MCF 10A (cell line): ENCODE data around the gene LARP1. TPM values are rescaled to one million over a fixed set of nuclear protein-coding genes. Genes with fewer than 3 reads are reported as not detected.
A peak's percentile ranks its signal among the peaks of the same experiment; 100 is the strongest.

Experiments used
- BruUV-seq: library from RNA; stranded (reverse); fragments of 400-500 nt; replicated peaks from 2 replicates; lab custom pipeline; 2021; lab: Mats Ljungman, UMichigan
- CTCF ChIA-PET: fragments of 300-600 bp; sonication (Branson Sonifier 250); formaldehyde crosslinking; extraction: SDS; loops from one replicate; lab custom pipeline; 2021; ENCODE audit warnings: antibody characterized with exemption, inconsistent platforms; lab: Yijun Ruan, JAX
- POLR2A ChIA-PET: fragments of 300-600, 350-650 bp; sonication (Branson Sonifier 250); formaldehyde crosslinking; extraction: SDS; loops from one replicate; lab custom pipeline; 2020; ENCODE audit warnings: antibody characterized with exemption, inconsistent platforms; lab: Yijun Ruan, JAX
- DNase-seq: peaks from one replicate; pipeline ENCODE4 v3.0.0-alpha.2; 2018; ENCODE audit not compliant: unreplicated experiment
- H3K27ac Mint-ChIP-seq: one replicate; pipeline ENCODE4 v1.8.0; 2022; ENCODE audit warnings: mild to moderate bottlenecking, low read depth, mixed read lengths; ENCODE audit not compliant: unreplicated experiment
- H3K27me3 Mint-ChIP-seq: one replicate; pipeline ENCODE4 v1.8.0; 2022; ENCODE audit warnings: mixed read lengths; ENCODE audit not compliant: insufficient read depth, unreplicated experiment
- H3K36me3 Mint-ChIP-seq: one replicate; pipeline ENCODE4 v1.8.0; 2022; ENCODE audit warnings: mild to moderate bottlenecking, moderate library complexity, mixed read lengths; ENCODE audit not compliant: insufficient read depth, unreplicated experiment
- H3K4me1 Mint-ChIP-seq: one replicate; pipeline ENCODE4 v1.8.0; 2022; ENCODE audit warnings: mixed read lengths; ENCODE audit not compliant: insufficient read depth, unreplicated experiment
- H3K4me3 Mint-ChIP-seq: one replicate; pipeline ENCODE4 v1.8.0; 2022; ENCODE audit warnings: mild to moderate bottlenecking, moderate library complexity, mixed read lengths; ENCODE audit not compliant: unreplicated experiment
- H3K9me3 Mint-ChIP-seq: one replicate; pipeline ENCODE4 v1.8.0; 2022; ENCODE audit warnings: mixed read lengths; ENCODE audit not compliant: unreplicated experiment
- CTCF ChIP-seq: fragments of 200-600 bp; IDR thresholded peaks from one replicate; pipeline ENCODE4 v1.8.0; 2022; ENCODE audit warnings: antibody characterized with exemption, mild to moderate bottlenecking; ENCODE audit not compliant: unreplicated experiment
- intact Hi-C: fragments of 100-400 bp; cut with micrococcal nuclease; formaldehyde crosslinking; loops from 2 replicates; pipeline ENCODE4 v1.14.1; 2022
- total RNA-seq: library from RNA; stranded (reverse); gene quantifications from 2 replicates; pipeline ENCODE4 v1.2.3, GENCODE V29; 2022

The LARP1 gene
- total RNA-seq, 1 experiment from 2014 or later: 340 TPM

- no peak for DNase-seq
- CTCF ChIA-PET: interaction anchor here (0.6 to 2.1 kb wide), 10 partner anchors 9 to 803 kb away, joined by 3 to 19 read pairs (median 3); no protein-coding TSS in a partner anchor
- no peak overlapping the region for H3K27ac Mint-ChIP-seq
- intact Hi-C loops: no loop called here
- no peaks in the 10 kb centered on the region for H3K36me3 Mint-ChIP-seq
- no peak for TF ChIP-seq CTCF
- BruUV-seq: no TSS peak
- POLR2A ChIA-PET: interaction anchor here (0.5 to 2.1 kb wide), 8 partner anchors 9 to 530 kb away, joined by 3 to 13 read pairs (median 5); no protein-coding TSS in a partner anchor
- peaks cover 25% of the 10 kb centered on the region for H3K4me1 Mint-ChIP-seq
- no peak overlapping the region for H3K4me3 Mint-ChIP-seq
- no peaks in the 10 kb centered on the region for H3K9me3 Mint-ChIP-seq
- no peaks in the 10 kb centered on the region for H3K27me3 Mint-ChIP-seq
Observed at GRCh38 chr5:154713615-154714125, 41.5 kb upstream of the LARP1 start.

GRCh38 chr5:154714266-154714986, 40.8 kb upstream of the LARP1 start:
- intact Hi-C loops: no loop called here
- Mint-ChIP-seq H3K36me3 (no peaks in the 10 kb centered on the region), H3K9me3 (no peaks in the 10 kb centered on the region), H3K27ac (peak overlapping the region; percentile 73), H3K27me3 (no peaks in the 10 kb centered on the region), H3K4me1 (peaks cover 19% of the 10 kb centered on the region), H3K4me3 (peak overlapping the region; percentile 5)
- POLR2A ChIA-PET: interaction anchor here (0.7 to 2.1 kb wide), 5 partner anchors 9 to 116 kb away, joined by 3 to 13 read pairs (median 6); no protein-coding TSS in a partner anchor
- TF ChIP-seq CTCF: no peak
- DNase-seq: peak; percentile 16
- CTCF ChIA-PET: interaction anchor here (0.6 to 2.1 kb wide), 10 partner anchors 8 to 802 kb away, joined by 3 to 19 read pairs (median 3); no protein-coding TSS in a partner anchor
- BruUV-seq: no TSS peak

- Mint-ChIP-seq H3K4me3 (no peak overlapping the region), H3K4me1 (no peaks in the 10 kb centered on the region), H3K27me3 (no peaks in the 10 kb centered on the region), H3K36me3 (peaks cover 4% of the 10 kb centered on the region), H3K27ac (no peak overlapping the region), H3K9me3 (no peaks in the 10 kb centered on the region)
- POLR2A ChIA-PET: no interaction called here
- DNase-seq: no peak
- no peak for TF ChIP-seq CTCF
- no TSS peak for BruUV-seq
- intact Hi-C loops: no loop called here
- CTCF ChIA-PET: interaction anchor here (0.6 to 0.7 kb wide), 2 partner anchors 12 to 71 kb away, joined by 3 read pairs; no protein-coding TSS in a partner anchor
Observed at GRCh38 chr5:154721481-154722058, 33.6 kb upstream of the LARP1 start.

- Mint-ChIP-seq H3K9me3 (no peaks in the 10 kb centered on the region), H3K27me3 (no peaks in the 10 kb centered on the region), H3K27ac (no peak overlapping the region), H3K4me3 (no peak overlapping the region), H3K36me3 (peaks cover 4% of the 10 kb centered on the region), H3K4me1 (peaks cover 2% of the 10 kb centered on the region)
- ChIA-PET CTCF (interaction anchor here (0.7 to 1.3 kb wide), 2 partner anchors 8 to 12 kb away, joined by 3 read pairs; no protein-coding TSS in a partner anchor), POLR2A (no interaction called here)
- no peak for DNase-seq
- no TSS peak for BruUV-seq
- no peak for TF ChIP-seq CTCF
- intact Hi-C loops: no loop called here
Observed at GRCh38 chr5:154722097-154722496, 33.1 kb upstream of the LARP1 start.
